Measurements from ENCODE around the gene CORO2A. TPM values are rescaled to one million over a fixed set of nuclear protein-coding genes. Genes with fewer than 3 reads are reported as not detected.
A peak's percentile ranks its signal among the peaks of the same experiment; 100 is the strongest.

The CORO2A gene
- total and polyA plus RNA-seq, 2 of the 13 experiments (the other 11 are each of a cell fraction or from before 2014, with no cell fraction given): 14.4 to 15.3 TPM

- Histone ChIP-seq H3K9ac (ENCODE audit: insufficient read depth, low read depth, low read length) (peak overlapping the region; percentile 61), H3K27me3 (ENCODE audit: control insufficient read depth in 1 of 2, insufficient read depth in 2 of 2, low read length in 2 of 2) (no peaks in the 10 kb centered on the region), H3K4me3 (replicated peaks in 1 of 3; ENCODE audit: insufficient read depth in 1 of 3, low read depth in 2 of 3, low read length in 3 of 3) (peak overlapping the region in 1 of 3 experiments; percentile 48; a peak in 2 of 6 replicates), H2AFZ (ENCODE audit: low read length) (no peak overlapping the region), H3K27ac (ENCODE audit: extremely low read length, insufficient read depth, low read length) (peak overlapping the region; percentile 89), H3K4me1 (ENCODE audit: insufficient read depth, low read length) (peaks cover 57% of the 10 kb centered on the region), H3K4me2 (ENCODE audit: low read depth, low read length) (peak overlapping the region; percentile 73), H4K20me1 (ENCODE audit: insufficient read depth, low read length) (no peaks in the 10 kb centered on the region), H3K9me3 (ENCODE audit: low read length) (no peaks in the 10 kb centered on the region), H3K36me3 (replicated peaks in 1 of 2; ENCODE audit: control insufficient read depth in 1 of 2, insufficient read depth in 2 of 2, low read length in 2 of 2) (peaks cover 0 to 1% of the 10 kb centered on the region in 2 experiments; a peak in 1 of 5 replicates), H3K79me2 (ENCODE audit: insufficient read depth, low read length) (peaks cover 61% of the 10 kb centered on the region)
- DNase-seq (ENCODE audit: low spot score) (peak; percentile 44), ATAC-seq (peak; percentile 72), FAIRE-seq (peak; percentile 77)
- POLR2A ChIA-PET: interaction anchor here (0.9 to 1.9 kb wide), 7 partner anchors 8 to 124 kb away, joined by 3 to 16 read pairs (median 3); partner anchors contain the start of genes CORO2A and TRIM14
- intact Hi-C loops (cut with micrococcal nuclease; ENCODE audit: unreplicated experiment): no loop called here
- in situ Hi-C loops (cut with HindIII; ENCODE audit: extremely low pct_ligation_motif_present, low pct_unique_long_range_greater_than_20kb): no loop called here
- BruUV-seq (replicated peaks): no TSS peak
- CTCF ChIA-PET (ENCODE audit: low intra/inter-chr PET ratio, low total read pairs): no interaction called here
- 7% methylated on average over 5 of the region's 9 CpGs for WGBS (ENCODE audit: low lambda C conversion rate)
- TF ChIP-seq ATF5 (CRISPR knock-in tag; IDR thresholded peaks at IDR 0.05; ENCODE audit: low read depth) (no peak), ZNF713 (CRISPR knock-in tag; IDR thresholded peaks at IDR 0.05) (no peak), RAD21 (CRISPR knock-in tag; IDR thresholded peaks at IDR 0.05) (0 out of 2 replicates have a peak, but pooled peaks have one; percentile 21), MTA1 (CRISPR knock-in tag; IDR thresholded peaks at IDR 0.05; ENCODE audit: borderline replicate concordance) (no peak), DNMT3B (CRISPR knock-in tag; conservative IDR thresholded peaks at IDR 0.05) (no peak), ZNF770 (CRISPR knock-in tag; IDR thresholded peaks at IDR 0.05) (0 out of 2 replicates have a peak, but pooled peaks have one; percentile 11), ATF2 (CRISPR knock-in tag; IDR thresholded peaks at IDR 0.05) (peak; percentile 21; the same call in 1 of the 2 replicates), TFE3 (CRISPR knock-in tag; IDR thresholded peaks at IDR 0.05) (no peak), HMGXB4 (CRISPR knock-in tag; IDR thresholded peaks at IDR 0.05; ENCODE audit: borderline replicate concordance in 1 of 2, low read depth in 1 of 2) (no peak), TFDP1 (CRISPR knock-in tag; IDR thresholded peaks at IDR 0.05; ENCODE audit: borderline replicate concordance) (no peak), FOXC1 (CRISPR knock-in tag; IDR thresholded peaks at IDR 0.05; ENCODE audit: borderline replicate concordance) (no peak), SOX6 (IDR thresholded peaks at IDR 0.05) (no peak), SOX6 (CRISPR knock-in tag; IDR thresholded peaks at IDR 0.05) (no peak; the same call in 1 of the 2 replicates), SP5 (CRISPR knock-in tag; IDR thresholded peaks at IDR 0.05; ENCODE audit: borderline replicate concordance, low read depth) (no peak; the same call in 1 of the 2 replicates)
Measured at GRCh38 chr9:98182889-98183599, 9.4 kb downstream of the CORO2A start.

All from HepG2 (cell line).